IPS-NIHi7 (cell line): ENCODE measurements around the gene RCC2.
"Not testable (repeated sequence)": the region's sequence is repeated elsewhere in the genome, so short reads cannot be mapped to it uniquely, and the experiment has no call there.

Source experiments
- DNase-seq: peaks from one replicate; pipeline ENCODE4 v3.0.0; 2012; ENCODE audit warnings: mixed read lengths; ENCODE audit errors: extremely low spot score

The RCC2 gene

DNA sequence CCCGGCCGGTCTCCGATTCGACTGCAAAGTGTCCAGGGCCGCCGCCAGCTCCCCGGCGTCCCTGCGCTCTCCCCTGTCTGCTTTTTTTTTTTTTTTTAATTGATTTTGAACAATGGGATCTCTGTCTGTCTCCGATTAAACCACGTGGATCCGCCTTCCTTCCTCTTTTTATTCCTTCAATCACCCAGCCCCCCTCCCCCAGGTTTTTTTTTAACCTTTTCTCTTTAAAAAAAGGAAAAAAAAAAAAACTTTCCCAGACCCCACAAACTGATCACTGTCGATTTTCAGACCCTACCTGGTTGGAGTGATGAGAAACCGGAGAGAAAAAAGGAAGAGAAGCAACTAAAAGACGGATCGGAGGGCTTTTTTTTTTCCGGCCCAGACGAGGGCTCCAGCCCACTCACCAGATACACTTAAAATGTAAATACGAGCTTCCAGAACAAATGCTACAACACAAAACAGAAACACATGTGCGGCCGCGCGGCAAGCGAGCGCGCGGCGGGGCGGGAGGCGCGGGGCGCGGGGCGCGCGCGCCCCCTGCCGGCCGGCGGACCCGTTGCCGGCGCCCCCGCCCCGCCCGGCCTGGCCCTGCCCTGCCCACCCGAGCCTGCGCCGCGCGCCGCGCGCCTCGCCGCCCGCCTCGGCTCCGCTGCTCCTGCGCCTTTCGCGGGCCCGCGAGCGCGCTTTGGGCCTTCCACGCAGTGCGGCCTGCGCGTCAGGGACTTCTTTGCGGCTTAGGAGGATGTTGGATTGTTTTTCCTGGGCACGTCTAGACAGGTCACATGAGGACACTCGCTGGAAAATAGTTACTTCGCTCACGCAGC is at the start of gene RCC2:
Gene RCC2 (minus strand): TSS at position 428 of the 824 bp plus-strand sequence. CDS start 1,163 bp downstream, outside the sequence.
- peak; percentile 82 for DNase-seq

DNA sequence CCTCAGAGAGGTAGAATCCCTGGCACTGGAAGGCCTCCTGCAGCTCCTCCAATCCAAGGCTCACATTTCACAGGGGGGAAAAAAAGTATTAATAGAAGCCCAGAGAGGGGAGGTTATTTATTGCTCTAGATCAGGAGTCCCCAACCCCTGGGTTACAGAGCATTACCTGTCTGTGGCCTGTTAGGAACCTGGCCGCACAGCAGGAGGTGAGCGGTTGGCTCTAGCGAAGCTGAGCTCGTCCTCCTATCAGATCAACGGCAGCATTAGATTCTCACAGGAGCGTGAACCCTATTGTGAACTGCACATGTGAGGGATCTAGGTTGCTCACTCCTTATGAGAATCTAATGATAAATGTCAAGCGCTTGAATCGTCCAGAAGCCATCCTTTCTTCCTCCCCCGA is 46.8 kb upstream of the RCC2 start:
- no peak for DNase-seq

DNA sequence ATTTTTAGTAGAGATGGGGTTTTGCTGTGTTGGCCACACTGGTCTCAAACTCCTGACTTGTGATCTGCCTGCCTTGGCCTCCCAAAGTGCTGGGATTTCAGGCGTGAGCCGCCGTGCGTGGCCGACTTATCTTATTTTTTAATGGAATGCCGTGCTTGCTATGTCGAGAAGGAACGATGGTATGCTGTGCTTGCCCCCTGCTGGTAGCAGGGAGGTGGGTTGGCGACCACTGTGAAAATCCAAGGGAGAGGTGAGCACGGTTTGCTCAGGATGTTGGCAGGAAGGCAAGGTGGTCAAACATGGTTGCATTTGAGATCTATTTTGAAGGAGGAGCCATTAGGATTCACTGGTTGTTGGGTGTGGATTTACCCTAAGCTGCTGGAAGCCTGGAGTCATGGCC is 45.8 kb upstream of the RCC2 start:
- DNase-seq = peak; percentile 63

DNA sequence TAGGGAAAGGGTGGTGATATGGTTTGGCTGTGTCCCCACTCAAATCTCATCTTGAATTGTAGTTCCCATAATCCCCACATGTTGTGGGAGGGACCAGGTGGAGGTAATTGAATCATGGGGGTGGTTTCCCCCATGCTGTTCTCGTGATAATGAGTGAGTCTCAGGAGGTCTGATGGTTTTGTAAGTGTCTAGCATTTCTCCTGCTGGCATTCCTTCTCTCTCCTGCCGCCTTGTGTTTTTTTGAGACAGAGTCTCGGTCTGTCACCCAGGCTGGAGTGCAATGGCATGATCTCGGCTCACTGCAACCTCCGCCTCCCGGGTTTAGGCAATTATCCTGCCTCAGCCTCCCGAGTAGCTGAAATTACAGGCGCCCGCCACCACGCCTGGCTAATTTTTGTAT is 42.5 kb upstream of the RCC2 start:
- not testable (repeated sequence) for DNase-seq

DNA sequence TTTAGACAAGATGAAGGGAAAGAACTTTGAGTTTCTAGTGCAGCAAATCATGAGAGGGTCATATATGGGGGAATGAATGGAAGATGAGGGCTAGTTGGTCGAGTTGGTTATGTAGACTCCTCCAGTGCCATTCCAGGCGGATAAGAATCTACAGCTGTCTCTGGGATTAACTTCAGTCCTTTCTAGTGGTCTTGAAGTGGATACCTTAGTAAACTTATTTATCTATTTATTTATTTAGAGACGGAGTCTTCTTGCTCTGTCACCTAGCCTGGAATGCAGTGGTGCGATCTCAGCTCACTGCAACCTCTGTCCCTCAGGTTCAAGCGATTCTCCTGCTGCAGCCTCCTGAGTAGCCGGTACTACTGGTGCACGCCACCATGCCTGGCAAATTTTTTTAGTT is 41.4 kb upstream of the RCC2 start:
- DNase-seq = no peak

DNA sequence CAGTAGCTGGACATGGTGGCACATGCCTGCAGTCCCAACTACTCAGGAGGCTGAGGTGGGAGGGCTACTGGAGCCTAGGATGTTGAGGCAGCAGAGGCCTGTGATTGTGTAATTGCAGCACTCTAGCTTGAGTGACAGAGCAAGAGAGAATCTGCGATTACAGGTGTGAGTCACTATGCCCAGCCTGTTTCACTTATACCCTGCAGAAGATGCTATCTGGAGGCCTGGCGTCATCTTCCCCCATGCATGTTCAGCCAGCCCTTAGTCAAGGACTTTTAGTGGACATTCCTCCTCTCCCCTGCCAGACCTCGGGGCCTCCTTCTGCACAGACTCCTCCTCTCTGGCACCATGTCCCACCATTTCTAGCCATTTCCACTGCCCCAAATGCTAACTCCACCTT is 36.3 kb upstream of the RCC2 start:
- no peak for DNase-seq

DNA sequence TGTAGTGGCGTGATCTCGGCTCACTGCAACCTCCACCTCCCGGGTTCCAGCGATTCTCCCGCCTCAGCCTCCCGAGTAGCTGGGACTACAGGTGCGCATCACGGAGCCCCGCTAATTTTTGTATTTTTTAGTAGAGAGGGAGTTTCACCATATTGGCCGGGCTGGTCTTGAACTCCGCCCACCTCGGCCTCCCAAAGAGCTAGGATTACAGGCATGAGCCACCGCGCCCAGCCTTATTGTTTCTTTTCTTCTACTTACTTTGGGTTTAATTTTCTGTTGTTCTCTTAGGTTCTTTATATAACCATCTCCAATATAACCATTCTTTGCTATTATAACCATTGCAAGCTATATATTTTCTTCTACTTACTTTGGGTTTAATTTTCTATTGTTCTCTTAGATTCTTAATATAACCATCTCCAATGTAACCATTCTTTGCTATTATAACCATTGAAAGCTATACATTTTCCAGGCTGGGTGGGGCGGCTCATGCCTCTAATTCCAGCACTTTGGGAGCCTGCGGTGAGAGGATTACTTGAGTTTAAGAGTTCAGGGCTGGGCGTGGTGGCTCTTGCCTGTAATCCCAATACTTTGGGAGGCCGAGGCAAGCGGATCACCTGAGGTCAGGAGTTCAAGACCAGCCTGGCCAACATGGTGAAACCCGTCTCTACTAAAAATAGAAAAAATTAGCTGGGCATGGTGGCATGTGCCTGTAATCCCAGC is 35.5 kb upstream of the RCC2 start:
- not testable (repeated sequence) for DNase-seq

DNA sequence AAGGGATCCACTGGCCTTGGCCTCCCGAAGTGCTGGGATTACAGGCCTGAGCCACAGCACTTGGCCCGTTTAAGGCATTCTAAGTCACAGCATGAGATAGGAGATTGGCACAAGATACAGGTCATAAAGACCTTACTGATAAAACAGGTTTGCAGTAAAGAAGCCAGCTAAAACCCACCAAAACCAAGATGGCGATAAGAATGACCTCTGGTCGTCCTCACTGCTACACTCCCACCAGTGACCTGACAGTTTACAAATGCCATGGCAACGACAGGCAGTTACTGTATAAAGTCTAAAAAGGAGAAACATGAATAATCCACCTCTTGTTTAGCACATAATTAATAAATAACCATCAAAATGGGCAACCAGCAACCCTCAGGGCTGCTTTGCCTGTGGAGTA is 33.3 kb upstream of the RCC2 start:
- DNase-seq = no peak

DNA sequence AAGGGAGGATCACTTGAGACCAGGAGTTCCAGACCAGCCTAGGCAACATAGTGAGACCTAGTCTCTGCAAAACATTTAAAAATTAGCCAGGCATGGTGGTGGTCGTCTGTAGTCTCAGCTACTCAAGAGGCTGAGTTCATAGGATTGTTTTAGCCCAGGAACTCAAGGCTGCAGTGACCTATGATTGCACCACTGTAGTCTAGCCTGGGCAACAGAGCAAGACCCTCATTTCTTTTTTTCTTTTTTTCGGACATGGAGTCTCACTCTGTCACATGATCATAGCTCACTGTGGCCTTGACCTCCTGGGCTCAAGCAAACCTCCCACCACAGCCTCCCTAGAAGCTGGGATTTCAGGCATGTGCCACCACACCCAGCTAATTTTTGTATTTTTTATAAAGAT is 31.9 kb upstream of the RCC2 start:
- DNase-seq = no peak

DNA sequence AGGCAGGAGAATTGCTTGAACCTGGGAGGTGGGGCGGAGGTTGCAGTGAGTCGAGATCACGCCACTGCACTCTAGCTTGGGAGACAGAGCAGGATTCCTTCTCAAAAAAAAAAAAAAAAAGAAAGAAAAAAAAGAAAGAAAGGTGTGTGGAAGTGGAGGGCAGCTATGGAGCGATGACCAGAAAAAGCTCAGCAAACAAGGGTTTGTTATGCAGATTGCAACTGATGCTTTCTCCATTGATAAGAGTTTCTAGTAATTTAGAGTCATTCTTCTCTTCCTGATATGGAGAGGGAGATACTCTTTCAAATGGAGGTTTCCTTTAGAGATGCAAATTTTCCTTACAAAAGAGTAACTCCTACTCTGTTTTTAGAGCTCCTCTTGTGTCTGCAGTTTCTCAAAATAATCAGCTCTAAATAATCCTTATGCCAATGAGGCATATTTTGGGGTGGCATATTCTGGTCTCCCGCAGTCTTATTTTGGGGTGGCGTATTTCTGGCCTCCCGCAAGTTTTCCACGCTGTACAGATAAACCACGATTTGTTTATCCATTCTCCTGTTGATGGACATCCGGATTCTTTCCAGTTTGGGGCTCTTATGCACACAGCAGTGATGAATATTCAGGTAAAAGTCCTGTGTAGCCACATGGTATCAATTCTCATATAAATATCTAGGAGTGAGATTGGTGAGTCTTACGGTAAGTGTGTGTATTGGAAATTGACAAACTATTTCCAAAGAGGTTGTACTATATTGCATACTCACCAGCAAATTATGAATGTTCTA is 30.7 kb upstream of the RCC2 start:
- DNase-seq = peak; percentile 56

DNA sequence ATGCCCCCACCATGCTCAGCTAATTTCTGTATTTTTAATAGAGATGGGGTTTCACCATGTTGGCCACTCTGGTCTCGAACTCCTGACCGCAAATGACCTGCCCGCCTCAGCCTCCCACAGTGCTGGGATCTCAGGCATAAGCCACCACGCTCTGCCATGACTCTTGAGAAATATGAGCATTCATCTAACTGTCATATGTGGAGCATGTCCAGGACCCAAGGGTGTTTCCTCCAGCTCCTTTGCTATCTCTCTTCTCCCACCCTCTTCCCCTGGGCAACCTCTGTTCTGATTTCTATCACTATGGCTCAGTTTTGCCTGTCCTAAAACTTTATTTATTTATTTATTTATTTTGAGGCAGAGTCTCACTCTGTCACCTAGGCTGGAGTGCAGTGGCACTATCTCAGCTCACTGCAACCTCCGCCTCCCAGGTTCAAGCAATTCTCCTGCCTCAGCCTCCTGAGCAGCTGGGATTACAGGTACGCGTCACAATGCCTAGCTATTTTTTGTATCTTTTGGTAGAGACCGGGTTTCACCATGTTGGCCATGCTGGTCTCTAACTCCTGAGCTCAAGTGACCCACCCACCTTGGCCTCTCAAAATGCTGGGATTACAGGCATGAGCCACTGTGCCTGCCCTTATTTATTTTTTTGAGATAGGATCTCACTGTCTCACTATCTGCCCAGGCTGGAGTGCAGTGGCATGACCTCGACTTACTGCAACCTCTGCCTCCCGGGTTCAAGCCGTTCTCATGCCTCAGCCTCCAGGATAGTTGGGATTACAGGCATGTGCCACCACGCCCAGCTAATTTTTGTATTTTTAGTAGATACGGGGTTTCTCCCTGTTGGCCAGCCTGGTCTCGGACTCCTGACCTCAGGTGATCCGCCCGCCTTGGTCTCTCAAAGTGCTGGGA is 29.1 kb upstream of the RCC2 start:
- not testable (repeated sequence) for DNase-seq

DNA sequence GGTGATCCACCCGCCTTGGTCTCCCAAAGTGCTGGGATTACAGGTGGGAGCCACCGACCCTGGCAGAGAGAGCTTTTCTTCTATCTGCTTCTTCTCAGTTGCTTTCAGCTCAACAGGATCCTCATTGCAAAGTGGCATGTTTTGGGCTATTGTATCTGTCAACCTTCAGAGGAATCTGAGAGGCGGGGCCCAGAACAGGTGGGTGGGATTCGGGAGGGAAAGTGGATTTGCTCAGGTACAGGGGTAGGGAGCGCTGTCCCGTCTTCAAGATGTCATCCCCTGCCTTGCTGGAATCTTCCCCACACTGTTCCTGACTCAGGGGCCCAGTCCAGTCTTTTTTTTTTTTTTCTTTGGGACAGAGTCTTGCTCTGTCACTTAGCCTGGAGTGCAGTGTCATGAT is 26.9 kb upstream of the RCC2 start:
- peak; percentile 38 for DNase-seq

DNA sequence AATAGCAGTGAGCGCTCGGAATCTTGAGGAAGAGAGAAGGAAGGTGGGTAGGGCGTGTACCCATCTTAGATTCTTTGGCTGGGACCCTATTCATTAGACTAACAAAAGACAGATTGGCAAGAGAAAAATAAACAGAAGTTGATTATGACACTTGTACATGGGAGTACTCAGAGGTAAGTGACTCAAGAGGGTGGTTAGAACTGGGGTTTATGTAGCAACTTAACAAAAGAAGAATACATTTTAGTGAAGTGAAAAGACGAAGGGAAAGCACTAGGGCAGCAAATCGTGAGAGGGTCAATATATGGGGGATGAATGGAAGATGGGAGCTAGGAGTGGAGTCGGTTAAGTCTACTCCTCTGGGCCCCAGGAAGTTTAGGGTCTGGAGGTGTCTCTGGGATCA is 25.8 kb upstream of the RCC2 start:
- DNase-seq = no peak

DNA sequence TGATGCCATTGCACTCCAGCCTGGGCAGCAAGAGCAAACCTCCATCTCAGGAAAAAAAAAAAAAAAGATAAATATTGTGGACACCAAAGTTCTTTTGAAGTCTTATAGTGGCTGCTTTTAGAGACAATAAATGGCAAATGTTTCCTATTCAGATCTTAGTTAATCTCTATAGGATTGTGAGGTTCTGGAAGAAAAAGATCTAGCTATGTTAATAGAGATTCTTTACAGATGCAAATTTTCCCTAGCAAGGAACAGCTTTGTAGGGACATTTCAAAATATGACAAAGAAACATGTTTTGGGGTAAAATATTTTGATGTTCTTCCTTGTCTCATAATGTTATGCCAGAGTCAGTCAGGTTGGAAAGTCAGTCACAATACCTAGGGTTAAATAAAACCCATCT is 24.5 kb upstream of the RCC2 start:
- DNase-seq = no peak

DNA sequence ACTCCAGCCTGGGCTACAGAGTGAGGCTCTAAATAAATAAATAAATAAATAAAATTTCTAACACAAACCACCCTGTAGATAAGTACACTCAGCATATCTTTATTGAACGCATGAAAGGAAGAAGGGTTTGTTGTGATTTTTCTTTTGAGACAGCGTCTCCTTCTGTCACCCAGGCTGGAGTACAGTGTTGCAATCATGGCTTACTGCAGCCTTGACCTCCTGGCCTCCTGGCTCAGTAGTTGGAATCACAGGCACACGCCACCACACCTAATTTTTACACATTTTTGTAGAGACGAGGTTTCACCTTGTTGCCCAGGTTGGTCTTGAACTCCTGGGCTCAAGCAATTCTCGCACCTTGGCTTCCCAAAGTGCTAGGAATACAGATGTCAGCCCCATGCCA is 23.2 kb upstream of the RCC2 start:
- no peak for DNase-seq

DNA sequence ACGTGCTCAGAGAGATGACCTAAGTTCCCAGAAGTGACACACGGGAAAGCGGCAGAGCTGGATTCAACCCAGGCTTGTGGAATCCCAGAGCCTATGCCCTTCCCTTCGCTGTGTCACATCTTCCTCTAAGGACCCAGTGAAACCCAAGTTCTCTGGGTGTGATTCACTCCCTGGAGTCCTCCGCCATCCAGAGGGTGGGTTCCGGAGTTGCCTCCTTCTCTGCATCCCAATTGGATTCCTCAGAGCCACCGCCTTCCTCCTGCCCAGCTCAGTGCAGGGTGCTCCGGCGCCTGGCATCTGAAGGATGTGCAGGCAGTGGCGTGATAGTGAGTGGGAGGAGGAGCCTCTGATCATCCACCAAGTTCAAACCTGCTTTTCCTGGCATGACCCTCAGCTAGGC is 20.7 kb upstream of the RCC2 start:
- DNase-seq = no peak

DNA sequence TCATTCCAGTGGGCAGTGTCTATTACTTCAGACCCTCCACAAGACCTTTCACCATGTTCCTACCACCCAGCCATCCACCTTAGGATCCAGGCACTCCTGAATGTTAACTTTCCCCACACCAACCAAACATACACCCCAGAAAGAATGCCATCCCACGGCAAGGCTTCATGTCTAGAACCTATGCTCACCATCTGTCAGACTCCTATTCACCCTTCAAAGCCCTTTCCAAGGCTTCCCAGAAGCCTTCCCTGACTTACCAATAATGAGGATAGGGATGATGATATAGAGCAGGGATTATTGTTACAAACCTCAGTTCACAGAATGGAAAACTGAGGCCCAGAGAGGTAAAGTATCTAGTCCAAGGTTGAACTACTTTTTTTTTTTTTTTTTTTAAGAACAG is 19.3 kb upstream of the RCC2 start:
- no peak for DNase-seq

DNA sequence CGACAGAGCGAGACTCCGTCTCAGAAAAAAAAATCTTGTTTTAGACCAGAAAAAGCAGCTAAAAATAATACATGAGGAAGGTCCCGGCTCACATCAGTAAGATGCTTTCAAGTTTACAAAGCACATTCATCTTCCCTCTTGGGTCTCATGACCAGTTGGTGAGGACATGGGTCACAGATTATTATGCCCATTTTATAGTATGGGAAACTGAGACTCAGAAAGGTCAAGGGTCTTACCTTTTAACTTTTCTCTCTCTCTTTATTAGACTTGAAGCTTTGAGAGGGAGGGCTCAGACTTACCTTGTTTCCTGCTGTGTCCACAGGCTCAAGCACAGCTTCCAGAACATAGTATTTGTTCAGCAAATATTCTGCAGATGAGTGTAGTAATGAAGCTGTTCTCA is 13.2 kb upstream of the RCC2 start:
- no peak for DNase-seq

DNA sequence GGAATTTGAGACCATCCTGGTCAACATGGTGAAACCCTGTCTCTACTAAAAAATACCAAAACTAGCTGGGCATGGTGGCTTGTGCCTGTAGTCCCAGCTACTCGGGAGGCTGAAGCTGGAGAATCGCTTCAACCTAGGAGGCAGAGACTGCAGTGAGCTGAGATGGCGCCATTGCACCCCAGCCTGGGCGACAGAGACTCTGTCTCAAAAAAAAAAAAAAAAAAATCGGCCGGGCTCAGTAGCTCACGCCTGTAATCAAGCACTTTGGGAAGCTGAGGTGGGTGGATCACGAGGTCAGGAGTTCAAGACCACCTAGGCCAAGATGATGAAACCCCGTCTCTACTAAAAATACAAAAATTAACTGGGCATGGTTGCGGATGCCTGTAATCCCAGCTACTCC is 12.7 kb upstream of the RCC2 start:
- not testable (repeated sequence) for DNase-seq

DNA sequence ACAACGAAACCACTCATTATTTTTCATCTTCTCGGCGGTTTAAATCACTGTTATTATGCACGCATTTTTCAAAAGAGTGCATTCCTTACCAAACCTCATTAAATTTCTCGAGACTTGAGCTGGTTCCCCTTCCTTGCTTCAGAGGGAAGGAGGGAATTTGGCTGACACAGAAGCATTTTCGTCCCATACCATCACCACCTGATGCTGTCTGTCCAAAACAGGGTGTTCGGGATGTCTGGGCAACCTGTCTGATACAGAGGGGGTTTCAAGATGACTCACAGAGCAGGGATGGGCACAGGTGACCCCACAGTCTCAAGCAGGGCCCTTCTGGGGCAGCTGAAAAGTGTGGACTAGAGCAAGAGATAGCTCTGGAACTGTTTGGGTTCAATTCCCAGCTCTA is 12.3 kb upstream of the RCC2 start:
- DNase-seq = no peak

DNA sequence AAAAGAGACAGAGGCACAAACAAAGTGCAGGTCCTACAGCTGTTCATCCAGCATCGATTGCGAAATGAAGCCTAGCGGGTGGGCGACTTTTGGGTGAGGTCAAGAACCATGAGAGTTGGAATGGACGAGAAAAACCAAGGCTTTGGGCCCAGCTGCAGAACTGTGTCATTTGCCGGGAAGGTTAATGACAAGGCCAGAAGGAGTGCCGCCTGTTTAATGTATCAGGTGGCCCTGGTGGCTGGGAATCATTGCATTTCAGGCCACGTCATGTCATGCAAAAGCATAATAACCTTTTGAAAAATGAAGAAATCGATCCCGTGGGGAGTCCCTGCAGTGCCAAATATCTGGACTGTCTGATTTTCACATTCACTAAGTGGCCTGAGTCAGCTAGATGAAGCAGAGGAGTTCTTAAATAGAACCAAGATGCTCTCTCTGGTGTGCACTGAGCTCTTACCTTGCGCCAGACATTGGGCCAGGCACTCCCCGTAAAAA is 8.1 kb upstream of the RCC2 start:
- no peak for DNase-seq
